ENCODE data around the gene PPFIA3.
"Not testable (repeated sequence)": the region's sequence is repeated elsewhere in the genome, so short reads cannot be mapped to it uniquely, and the experiment has no call there.

Gene PPFIA3

DNA sequence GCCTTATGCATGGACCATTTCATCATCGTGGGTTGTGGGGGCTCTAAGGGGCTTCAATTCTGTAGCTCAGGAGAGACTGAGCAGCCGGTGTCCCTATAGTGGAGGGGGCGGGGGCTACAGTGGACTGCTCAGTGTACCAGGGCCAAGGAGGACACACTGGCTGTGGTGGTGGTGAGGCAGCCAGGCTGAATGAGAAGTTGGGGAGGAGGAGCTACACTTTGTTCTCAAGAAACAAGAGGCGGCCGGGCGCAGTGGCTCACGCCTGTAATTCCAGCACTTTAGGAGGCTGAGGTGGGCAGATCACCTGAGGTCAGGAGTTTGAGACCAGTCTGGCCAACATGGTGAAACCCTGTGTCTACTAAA lies 27.0 kb downstream of the PPFIA3 start:
- not testable (repeated sequence) for H3K4me1 ChIP-seq (ENCODE audit: control insufficient read depth, low read depth, low read length); H3K27me3 ChIP-seq (ENCODE audit: control insufficient read depth, insufficient read depth, low read length); H3K27ac ChIP-seq (ENCODE audit: low read length); H3K9me3 ChIP-seq (ENCODE audit: control insufficient read depth, low read depth, low read length); H3K36me3 ChIP-seq (ENCODE audit: control insufficient read depth, low read depth, low read length); H3K9ac ChIP-seq (ENCODE audit: low read length)
- peak overlapping the region; percentile 60 for H3K4me3 ChIP-seq (ENCODE audit: low read length)

DNA sequence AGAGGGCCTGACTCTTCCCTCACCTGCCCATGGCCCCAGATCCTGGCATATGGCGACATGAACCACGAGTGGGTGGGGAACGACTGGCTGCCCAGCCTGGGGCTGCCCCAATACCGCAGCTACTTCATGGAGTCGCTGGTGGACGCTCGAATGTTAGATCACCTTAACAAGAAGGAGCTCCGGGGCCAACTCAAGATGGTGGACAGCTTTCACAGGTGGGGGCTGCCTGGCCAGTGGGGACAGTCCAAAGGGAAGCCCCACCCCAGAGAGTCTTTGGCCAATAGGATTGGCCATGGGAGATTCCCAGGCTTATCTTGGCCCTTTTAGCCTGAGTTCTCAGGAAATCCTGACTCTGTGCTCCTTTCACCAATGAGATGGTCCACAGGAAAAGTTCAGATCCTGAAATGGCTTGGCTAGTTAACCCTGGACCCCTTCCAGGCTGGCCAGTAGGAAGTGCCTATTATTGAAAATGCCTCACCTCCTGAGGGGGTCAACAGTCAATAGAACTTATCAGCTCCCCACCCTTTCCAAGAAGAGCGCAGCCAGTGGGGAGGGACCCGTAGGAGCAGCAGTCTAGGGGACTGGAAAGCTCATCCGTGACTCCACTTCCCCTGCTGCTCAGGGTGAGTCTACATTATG lies 28.8 kb downstream of the PPFIA3 start:
- H3K4me3 ChIP-seq (ENCODE audit: low read length) = peak overlapping the region; percentile 97
- H3K27ac ChIP-seq (ENCODE audit: low read length) = no peak overlapping the region
- peaks cover 9% of the 10 kb centered on the region for H3K27me3 ChIP-seq (ENCODE audit: control insufficient read depth, insufficient read depth, low read length)
- no peaks in the 10 kb centered on the region for H3K36me3 ChIP-seq (ENCODE audit: control insufficient read depth, low read depth, low read length)
- H3K9me3 ChIP-seq (ENCODE audit: control insufficient read depth, low read depth, low read length) = no peaks in the 10 kb centered on the region
- H3K4me1 ChIP-seq (ENCODE audit: control insufficient read depth, low read depth, low read length) = peaks cover 6% of the 10 kb centered on the region
- H3K9ac ChIP-seq (ENCODE audit: low read length) = no peak overlapping the region

DNA sequence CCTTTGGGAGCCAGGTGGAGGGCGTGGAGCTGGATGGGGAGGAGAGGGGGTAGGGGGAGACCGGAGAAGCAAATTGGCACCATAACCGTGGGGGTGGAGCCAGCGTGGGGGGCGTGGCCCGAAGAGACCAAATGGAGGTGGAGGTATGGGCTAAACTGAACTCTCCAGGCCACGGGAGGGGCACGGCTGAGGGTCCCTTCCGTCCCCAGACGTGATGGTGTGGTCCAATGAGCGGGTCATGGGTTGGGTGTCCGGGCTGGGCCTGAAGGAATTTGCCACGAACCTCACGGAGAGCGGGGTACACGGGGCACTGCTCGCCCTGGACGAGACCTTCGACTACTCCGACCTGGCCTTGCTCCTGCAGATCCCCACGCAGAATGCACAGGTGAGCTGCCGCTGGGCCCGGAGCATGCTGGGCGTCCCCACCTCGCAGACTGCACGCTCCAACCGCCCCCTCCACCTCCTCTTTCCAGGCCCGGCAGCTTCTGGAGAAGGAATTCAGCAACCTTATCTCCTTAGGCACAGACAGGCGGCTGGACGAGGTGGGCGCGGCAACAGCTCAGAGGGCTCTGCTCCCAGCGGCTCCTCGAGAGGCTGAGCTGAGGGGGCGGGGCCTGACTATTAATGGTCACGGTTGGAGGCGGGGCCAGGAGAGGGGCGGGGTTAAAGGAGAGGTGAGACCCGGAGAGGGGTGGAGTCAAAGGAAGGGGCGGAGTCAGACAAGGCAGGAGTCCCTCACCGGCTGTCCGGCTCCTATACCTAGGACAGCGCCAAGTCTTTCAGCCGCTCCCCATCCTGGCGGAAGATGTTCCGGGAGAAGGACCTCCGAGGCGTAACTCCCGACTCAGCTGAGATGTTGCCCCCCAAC lies 29.7 kb downstream of the PPFIA3 start:
- H3K27me3 ChIP-seq (ENCODE audit: control insufficient read depth, insufficient read depth, low read length) = peaks cover 15% of the 10 kb centered on the region
- H3K4me3 ChIP-seq (ENCODE audit: low read length) = peak overlapping the region; percentile 97
- H3K4me1 ChIP-seq (ENCODE audit: control insufficient read depth, low read depth, low read length) = peaks cover 6% of the 10 kb centered on the region
- H3K9me3 ChIP-seq (ENCODE audit: control insufficient read depth, low read depth, low read length) = no peaks in the 10 kb centered on the region
- H3K36me3 ChIP-seq (ENCODE audit: control insufficient read depth, low read depth, low read length) = no peaks in the 10 kb centered on the region
- H3K27ac ChIP-seq (ENCODE audit: low read length) = no peak overlapping the region
- peak overlapping the region; percentile 82 for H3K9ac ChIP-seq (ENCODE audit: low read length)

DNA sequence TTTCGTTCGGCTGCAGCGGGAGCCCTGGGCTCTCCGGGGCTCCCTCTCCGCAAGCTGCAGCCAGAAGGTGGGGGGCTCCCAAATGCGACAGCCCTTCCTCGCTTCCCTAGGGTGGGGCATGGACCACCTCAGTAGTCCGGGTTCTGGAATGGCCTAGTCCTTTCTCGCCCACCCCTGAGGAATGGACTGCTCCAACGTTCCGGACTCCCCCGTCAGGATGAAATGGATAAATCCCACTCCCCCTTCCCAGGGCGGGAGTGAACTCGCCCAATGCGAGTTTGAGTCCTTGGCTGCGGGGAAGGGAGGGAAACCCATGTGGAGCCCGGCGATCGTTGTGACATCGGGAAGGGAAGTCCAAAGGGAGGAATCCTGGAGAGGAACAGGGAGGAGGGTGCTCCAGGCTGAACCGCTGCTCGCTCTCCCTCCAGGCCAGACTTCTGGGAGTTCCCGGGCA lies 30.3 kb downstream of the PPFIA3 start:
- H3K9me3 ChIP-seq (ENCODE audit: control insufficient read depth, low read depth, low read length) = no peaks in the 10 kb centered on the region
- peaks cover 15% of the 10 kb centered on the region for H3K27me3 ChIP-seq (ENCODE audit: control insufficient read depth, insufficient read depth, low read length)
- peak overlapping the region; percentile 82 for H3K9ac ChIP-seq (ENCODE audit: low read length)
- peak overlapping the region; percentile 97 for H3K4me3 ChIP-seq (ENCODE audit: low read length)
- peak overlapping the region; percentile 17 for H3K27ac ChIP-seq (ENCODE audit: low read length)
- no peaks in the 10 kb centered on the region for H3K36me3 ChIP-seq (ENCODE audit: control insufficient read depth, low read depth, low read length)
- H3K4me1 ChIP-seq (ENCODE audit: control insufficient read depth, low read depth, low read length) = peaks cover 6% of the 10 kb centered on the region

DNA sequence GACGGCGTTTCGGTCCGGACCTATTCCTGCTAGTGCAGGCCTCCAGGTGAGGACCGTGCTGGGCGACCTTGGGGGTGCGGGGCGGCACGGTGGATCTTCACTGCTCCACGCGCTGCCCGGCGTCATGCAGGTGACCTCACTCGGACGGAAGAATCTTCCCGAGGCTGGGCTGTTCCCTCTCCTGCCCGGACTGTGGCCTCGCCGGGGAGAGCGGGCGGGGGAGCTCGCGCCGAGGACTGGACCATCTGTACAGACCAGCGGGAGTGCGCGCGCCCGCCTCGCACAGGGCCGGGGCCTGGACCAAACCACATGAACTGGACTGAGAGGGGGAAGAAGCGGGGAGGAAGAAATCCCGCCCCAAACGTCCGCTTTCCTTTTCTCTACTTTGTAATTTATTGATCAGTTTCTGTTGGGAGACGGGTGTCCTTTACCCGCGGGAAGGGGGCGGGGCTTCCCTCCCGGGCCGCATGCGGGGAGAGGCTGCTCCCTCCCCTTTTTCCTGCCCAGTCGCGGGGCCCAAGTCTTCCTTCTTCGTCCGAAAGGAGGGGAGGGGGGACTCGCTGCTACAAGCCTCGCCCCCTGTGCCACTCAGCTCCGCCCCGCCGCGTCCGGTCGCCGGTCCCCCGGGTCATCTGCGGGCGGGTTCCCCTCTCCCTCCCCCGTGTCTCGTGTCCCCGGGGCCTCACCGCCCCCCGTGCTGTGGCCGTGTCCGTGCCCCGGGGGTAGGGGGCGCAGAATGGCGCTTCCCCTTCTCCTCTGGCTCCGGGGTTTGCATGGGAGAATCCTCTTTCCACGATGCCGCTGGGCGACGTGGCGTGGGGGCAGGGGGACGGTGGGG lies 31.0 kb downstream of the PPFIA3 start:
- H3K36me3 ChIP-seq (ENCODE audit: control insufficient read depth, low read depth, low read length) = no peaks in the 10 kb centered on the region
- H3K4me1 ChIP-seq (ENCODE audit: control insufficient read depth, low read depth, low read length) = peaks cover 7% of the 10 kb centered on the region
- peak overlapping the region; percentile 97 for H3K4me3 ChIP-seq (ENCODE audit: low read length)
- H3K9ac ChIP-seq (ENCODE audit: low read length) = peak overlapping the region; percentile 82
- no peaks in the 10 kb centered on the region for H3K9me3 ChIP-seq (ENCODE audit: control insufficient read depth, low read depth, low read length)
- peak overlapping the region; percentile 17 for H3K27ac ChIP-seq (ENCODE audit: low read length)
- H3K27me3 ChIP-seq (ENCODE audit: control insufficient read depth, insufficient read depth, low read length) = peaks cover 15% of the 10 kb centered on the region

DNA sequence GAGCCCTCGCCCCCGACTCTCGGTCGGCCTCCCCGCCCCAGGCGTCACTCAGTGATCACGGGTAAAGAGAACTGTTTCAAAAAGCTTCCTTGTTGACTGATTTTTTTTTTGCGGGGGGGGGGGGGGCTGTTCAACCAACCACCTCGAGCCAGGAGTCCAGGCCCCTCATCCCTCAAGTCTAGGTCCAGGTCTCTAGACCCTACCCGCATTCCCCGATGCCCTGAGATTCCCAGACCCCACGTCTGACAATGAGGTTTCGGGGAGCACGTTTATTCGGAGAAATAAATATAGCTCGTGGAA lies 31.6 kb downstream of the PPFIA3 start:
- Histone ChIP-seq H3K9me3 (ENCODE audit: control insufficient read depth, low read depth, low read length) (no peaks in the 10 kb centered on the region), H3K36me3 (ENCODE audit: control insufficient read depth, low read depth, low read length) (no peaks in the 10 kb centered on the region), H3K4me3 (ENCODE audit: low read length) (peak overlapping the region; percentile 97), H3K27ac (ENCODE audit: low read length) (no peak overlapping the region), H3K27me3 (ENCODE audit: control insufficient read depth, insufficient read depth, low read length) (peaks cover 17% of the 10 kb centered on the region), H3K4me1 (ENCODE audit: control insufficient read depth, low read depth, low read length) (peaks cover 13% of the 10 kb centered on the region), H3K9ac (ENCODE audit: low read length) (peak overlapping the region; percentile 82)

DNA sequence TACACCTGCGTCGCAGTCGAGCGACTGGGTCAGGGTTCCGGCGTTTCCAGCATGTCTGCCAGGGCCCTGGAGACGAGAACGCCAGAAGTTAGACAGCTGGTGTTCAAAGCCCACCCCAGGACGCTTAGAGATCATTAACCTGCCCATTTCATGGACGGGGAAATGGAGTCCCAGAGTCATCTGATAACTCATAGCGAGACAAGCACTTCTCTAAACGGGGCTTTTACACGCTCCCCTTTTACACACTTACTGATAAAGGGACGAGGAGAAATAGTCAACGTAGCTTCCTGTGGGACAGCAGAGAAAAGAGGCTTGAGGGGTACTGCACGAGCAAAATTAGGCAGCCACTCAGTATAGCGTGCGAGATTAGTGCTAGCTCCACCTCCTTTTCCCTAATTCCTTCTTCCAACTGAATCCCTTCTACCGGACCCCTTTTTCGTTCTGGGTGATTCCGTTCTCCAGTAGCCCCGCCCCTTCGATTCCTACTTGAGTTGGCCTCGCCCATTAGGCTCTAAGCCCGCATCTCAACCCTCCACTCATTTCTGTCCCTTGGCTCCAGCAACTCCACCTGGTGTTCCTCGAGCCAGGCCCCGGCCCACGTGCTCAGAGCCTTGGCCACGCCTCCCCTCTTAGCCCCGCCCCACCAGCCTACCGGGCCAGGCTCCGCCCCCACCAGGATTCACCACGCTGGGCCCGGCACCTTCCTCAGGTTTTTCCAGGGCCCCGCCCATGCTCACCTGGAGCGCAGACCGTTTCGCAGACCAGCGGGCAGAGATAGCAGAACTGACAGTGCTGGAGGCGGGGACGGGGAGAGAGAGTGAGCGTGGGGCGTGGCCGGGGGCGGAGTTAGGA lies 32.1 kb downstream of the PPFIA3 start:
- Histone ChIP-seq H3K36me3 (ENCODE audit: control insufficient read depth, low read depth, low read length) (no peaks in the 10 kb centered on the region), H3K4me1 (ENCODE audit: control insufficient read depth, low read depth, low read length) (peaks cover 16% of the 10 kb centered on the region), H3K9ac (ENCODE audit: low read length) (no peak overlapping the region), H3K4me3 (ENCODE audit: low read length) (peak overlapping the region; percentile 97), H3K9me3 (ENCODE audit: control insufficient read depth, low read depth, low read length) (no peaks in the 10 kb centered on the region), H3K27me3 (ENCODE audit: control insufficient read depth, insufficient read depth, low read length) (peaks cover 23% of the 10 kb centered on the region), H3K27ac (ENCODE audit: low read length) (no peak overlapping the region)

DNA sequence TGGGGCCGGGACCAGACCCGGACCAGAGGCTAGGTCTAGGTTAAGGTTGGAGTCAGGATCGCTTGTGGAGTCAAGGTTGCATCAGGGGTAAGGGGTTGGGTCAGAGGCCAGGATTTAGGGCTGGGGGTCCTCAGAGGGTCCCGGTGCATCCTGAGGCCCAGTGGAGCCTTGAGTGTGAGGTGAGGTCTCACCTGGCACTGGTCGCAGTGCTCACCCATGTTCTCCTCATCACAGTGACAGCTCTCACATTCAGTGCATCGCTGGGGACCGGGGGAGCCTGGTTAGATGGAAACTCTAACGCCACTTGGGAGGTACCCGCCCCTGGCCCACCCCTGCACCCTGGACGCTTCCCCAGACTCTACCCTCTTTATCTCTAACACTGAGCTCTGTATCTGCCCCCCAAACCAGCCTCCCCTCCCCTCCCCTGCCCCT lies 32.8 kb downstream of the PPFIA3 start:
- Histone ChIP-seq H3K9me3 (ENCODE audit: control insufficient read depth, low read depth, low read length) (no peaks in the 10 kb centered on the region), H3K9ac (ENCODE audit: low read length) (no peak overlapping the region), H3K4me3 (ENCODE audit: low read length) (no peak overlapping the region), H3K4me1 (ENCODE audit: control insufficient read depth, low read depth, low read length) (peaks cover 16% of the 10 kb centered on the region), H3K36me3 (ENCODE audit: control insufficient read depth, low read depth, low read length) (no peaks in the 10 kb centered on the region), H3K27ac (ENCODE audit: low read length) (no peak overlapping the region), H3K27me3 (ENCODE audit: control insufficient read depth, insufficient read depth, low read length) (peaks cover 23% of the 10 kb centered on the region)

DNA sequence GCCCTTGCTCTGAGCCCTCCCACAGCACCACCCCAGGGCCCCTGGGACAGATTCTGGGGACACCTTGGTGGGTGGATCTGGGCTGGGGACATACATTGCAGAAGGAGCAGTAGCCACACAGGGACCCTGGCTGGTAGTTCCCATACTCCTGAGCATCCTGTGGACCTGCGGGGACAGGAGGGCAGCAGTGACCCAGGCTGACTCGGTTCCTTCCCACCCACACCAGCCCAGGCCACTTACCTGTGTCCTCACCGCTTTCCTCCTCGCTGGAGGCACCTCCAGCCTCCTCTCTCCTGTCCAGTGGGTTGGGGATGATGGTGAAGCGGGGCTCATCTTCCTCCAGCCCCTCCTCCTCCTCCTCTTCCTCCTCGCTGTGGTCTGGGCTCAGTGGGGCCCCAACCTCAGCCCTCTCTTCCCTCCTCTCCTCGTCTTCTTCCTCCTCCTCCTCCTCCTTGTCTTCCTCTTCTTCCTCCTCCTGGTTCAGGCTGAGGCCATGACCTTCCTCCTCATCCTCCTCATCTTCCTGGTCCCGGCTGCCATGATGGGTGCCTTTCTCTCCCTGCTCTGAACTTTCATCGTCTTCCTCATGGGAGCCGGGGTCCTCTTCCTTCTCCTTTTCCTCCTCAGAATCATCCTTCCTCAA lies 33.9 kb downstream of the PPFIA3 start:
- Histone ChIP-seq H3K27ac (ENCODE audit: low read length) (no peak overlapping the region), H3K4me3 (ENCODE audit: low read length) (no peak overlapping the region), H3K36me3 (ENCODE audit: control insufficient read depth, low read depth, low read length) (no peaks in the 10 kb centered on the region), H3K9me3 (ENCODE audit: control insufficient read depth, low read depth, low read length) (no peaks in the 10 kb centered on the region), H3K9ac (ENCODE audit: low read length) (no peak overlapping the region), H3K27me3 (ENCODE audit: control insufficient read depth, insufficient read depth, low read length) (peaks cover 26% of the 10 kb centered on the region), H3K4me1 (ENCODE audit: control insufficient read depth, low read depth, low read length) (peaks cover 15% of the 10 kb centered on the region)

DNA sequence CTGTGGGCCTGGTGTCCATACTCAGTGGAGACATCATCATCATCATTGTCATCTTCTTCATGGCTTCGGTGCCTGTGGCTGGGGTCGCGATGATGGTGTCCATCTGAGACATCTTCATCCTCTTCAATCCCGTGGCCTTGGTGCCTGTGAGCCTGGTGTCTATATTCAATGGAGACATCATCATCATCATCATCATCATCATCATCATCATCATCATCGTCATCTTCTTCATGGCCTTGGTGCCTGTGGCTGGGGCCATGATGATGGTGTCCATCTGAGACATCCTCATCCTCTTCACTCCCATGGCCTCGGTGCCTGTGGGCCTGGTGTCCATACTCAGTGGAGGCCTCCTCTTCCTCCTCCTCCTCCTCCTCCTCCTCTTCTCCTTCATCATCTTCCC lies 34.9 kb downstream of the PPFIA3 start:
- Histone ChIP-seq H3K4me1 (ENCODE audit: control insufficient read depth, low read depth, low read length) (peaks cover 12% of the 10 kb centered on the region), H3K4me3 (ENCODE audit: low read length) (no peak overlapping the region), H3K27me3 (ENCODE audit: control insufficient read depth, insufficient read depth, low read length) (peaks cover 32% of the 10 kb centered on the region), H3K36me3 (ENCODE audit: control insufficient read depth, low read depth, low read length) (no peaks in the 10 kb centered on the region), H3K27ac (ENCODE audit: low read length) (no peak overlapping the region), H3K9ac (ENCODE audit: low read length) (no peak overlapping the region), H3K9me3 (ENCODE audit: control insufficient read depth, low read depth, low read length) (no peaks in the 10 kb centered on the region)

Measured in iPS-18a (cell line).